GM08714 (cell line): ENCODE results near the gene PIGZ.

Experiments
- H3K4me3 ChIP-seq: fragments of 200-500 bp; sonication (Bioruptor generic); 2 replicates; pipeline ENCODE4 v1.5.1; 2014; ENCODE audit warnings: mild to moderate bottlenecking, low read length, inconsistent platforms
- ZNF274 ChIP-seq: IDR thresholded peaks from 2 replicates; pipeline ENCODE4 v1.6.1; 2012; ENCODE audit warnings: mild to moderate bottlenecking, low read depth, low read length

The PIGZ gene

DNA sequence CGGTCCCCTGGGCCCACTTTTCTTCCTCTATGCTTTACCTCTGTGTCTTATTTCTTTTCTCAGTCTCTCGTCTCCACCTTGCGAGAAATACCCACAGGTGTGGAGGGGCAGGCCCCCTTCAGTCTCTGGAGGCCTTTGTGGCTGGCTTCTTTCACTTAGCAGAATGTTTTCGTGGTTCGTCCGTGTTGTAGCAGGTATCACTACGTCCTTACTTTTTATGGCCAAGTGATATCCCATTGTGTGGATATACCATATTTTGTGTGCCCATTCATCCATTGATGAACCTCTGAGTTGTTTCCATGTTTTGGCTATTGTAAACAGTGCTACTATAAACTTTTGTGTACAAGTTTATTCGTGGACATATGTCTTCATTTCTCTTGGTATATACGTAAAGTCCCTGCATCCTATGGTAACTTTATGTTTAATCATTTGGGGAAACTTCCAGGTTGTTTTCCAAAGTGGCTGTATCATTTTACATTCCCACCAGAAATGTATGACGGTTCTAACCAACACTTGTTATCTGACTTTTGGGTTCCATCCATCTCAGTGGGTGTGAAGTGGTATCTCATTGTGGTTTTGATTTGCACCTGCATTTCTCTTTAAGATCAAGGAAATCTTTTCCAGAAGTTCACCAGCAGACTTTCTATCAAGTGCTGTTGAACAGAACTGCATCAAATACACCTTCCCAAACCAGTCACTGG, 5.6 kb downstream of the PIGZ start:
- no peak for TF ChIP-seq ZNF274
- H3K4me3 ChIP-seq: no peak overlapping the region

DNA sequence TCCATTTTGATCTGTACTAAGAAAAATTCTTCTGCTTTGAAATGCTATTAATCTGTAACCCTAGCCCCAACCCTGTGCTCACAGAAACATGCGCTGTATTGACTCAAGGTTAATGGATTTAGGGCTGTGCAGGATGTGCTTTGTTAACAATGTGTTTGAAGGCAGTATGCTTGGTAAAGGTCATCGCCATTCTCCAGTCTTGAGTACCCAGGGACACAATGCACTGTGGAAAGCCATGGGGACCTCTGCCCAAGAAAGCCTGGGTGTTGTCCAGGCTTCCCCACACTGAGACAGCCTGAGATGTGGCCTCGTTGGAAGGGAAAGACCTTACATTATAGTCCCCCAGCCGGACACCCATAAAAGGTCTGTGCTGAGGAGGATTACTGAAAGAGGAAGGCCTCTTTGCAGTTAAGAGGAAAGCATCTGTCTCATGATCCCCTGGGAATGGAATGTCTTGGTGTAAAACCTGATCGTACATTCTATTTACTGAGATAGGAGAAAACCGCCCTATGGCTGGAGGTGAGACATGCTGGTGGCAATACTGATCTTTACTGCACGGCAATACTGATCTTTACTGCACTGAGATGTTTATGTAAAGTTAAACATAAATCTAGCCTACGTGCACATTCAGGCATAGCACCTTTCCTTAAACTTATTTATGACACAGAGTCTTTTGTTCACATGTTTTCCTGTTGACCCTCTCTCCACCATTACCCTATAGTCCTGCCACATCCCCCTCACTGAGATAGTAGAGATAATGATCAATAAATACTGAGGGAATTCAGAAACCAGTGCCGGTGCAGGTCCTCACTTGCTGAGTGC, 6.3 kb downstream of the PIGZ start:
- H3K4me3 ChIP-seq: no peak overlapping the region
- no peak for TF ChIP-seq ZNF274

DNA sequence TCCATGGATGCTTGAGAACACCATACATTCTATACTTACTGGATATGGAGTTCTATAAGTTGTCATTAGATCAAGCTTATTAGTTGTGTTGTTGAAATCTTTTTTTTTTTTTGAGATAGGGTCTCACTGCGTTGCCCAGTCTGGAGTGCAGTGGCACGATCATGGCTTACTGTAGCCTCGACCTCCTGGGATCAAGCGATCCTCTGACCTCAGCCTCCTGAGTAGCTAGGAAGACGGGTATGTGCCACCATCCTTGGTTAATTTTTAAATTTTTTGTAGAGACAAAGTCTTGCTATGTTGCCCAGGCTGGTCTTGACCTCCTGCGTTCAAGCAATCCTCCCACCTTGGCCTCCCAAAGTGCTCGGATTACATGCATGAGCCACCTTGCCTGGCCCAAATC, 13.8 kb downstream of the PIGZ start:
- no peak overlapping the region for H3K4me3 ChIP-seq
- TF ChIP-seq ZNF274: no peak

DNA sequence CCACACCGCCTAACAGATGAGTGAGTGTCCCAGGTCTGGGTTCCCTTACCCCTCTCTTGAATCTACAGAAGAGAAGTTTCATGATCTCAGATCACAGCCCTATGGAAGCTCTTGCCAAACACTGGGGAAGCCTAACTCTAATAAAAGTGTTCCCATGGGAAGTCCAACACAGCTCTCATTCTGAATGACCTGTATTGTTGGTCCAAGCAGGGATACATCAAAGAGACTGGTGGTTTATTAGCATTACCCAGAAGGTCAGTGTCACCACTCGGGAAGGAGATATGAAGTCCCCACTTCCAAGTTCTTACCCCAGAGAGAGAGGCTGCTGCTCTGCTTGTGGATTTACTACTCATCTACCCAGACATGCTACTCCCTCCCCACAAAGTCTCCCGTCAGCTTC, 17.3 kb downstream of the PIGZ start:
- no peak for TF ChIP-seq ZNF274
- H3K4me3 ChIP-seq: no peak overlapping the region

DNA sequence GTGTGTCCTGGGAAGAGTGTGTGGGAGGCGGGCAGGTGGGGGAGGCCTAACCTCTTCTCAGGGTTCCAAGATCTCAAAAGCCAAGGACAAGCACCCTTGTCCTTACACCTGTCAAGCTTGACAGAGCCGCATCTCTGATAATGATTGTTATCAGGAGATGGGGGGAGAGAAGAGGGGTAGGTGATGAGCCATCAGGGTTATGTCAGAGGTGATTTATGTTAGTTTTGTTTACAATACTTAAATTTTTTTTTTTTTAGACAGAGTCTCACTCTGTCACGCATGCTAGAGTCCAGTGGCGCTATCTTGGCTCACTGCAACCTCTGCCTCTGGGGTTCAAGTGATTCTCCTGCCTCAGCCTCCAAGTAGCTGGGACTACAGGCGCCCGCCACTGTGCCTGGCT, 18.9 kb downstream of the PIGZ start:
- no peak for TF ChIP-seq ZNF274
- H3K4me3 ChIP-seq: no peak overlapping the region

GRCh38 chr3:196949285-196949619, 19.4 kb downstream of the PIGZ start:
- no peak for TF ChIP-seq ZNF274
- no peak overlapping the region for H3K4me3 ChIP-seq

GRCh38 chr3:196948442-196949284, 20.0 kb downstream of the PIGZ start:
- H3K4me3 ChIP-seq: no peak overlapping the region
- TF ChIP-seq ZNF274: no peak

DNA sequence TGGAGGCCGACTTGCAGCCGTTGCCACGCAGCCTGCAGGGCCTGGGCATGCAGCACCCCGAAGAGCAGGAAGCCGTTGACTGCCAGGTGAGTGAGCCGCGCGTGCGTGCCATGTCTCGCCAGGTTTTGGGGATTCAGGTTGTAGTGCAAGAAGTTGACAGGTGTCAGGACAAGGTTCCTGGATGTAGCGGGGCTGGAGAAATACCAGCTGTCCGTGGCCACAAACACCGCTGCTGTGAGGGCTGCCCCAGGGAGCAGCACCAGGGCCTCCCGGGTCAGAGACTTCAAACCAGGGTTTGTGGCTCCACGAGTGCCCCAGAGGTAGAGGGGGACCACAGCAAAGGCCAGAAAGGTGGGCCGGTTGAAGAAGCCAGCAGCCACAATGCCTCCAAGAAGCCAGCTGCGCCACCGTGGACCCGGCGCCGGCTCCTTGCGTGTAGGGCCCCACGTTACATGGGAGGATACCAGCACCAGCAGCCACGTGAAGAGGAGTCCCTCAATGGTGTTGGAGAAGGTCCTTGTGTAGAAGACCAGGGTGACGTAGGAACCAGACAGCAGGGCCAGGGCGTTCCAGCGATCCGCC, 20.7 kb downstream of the PIGZ start:
- TF ChIP-seq ZNF274: no peak
- H3K4me3 ChIP-seq: no peak overlapping the region

DNA sequence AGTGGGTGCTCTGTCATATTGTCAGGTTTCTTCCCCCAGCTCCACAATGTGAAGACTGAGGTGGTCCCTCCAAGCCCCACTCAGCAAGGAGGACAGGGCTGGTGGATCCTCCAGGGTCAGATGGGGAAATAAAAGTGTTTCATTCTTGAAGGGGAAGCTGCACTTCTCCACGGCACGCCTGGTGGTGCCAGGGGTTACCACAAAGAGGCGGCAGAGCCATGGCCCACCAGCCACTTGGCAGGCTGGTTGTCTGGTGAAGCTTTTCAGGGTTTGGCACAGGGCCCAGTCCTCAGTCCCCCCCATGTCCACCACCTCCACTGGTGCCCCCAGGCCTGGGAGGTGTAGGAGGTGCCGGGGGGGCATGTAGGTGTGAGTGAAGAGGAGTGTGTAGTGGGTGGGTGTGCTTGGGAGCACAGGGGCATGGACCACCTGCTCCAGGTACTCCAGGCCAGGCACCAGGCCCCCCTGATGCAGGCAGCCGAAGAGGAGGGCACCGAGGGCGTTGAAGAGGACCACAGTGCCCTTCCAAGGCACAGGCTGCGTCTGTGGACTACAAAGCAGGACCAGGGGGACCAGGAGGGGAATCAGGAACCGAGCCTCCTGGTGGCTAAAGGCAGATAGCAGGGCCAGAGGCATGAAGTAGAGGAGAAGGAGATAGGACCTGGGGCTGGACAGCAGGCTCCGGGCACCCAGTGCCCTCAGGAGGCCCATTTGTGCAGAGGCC, 21.3 kb downstream of the PIGZ start:
- H3K4me3 ChIP-seq: no peak overlapping the region
- no peak for TF ChIP-seq ZNF274

GRCh38 chr3:196944037-196944790, 24.4 kb downstream of the PIGZ start:
- H3K4me3 ChIP-seq: peak overlapping the region; percentile 98; the same call in 1 of the 2 replicates

DNA sequence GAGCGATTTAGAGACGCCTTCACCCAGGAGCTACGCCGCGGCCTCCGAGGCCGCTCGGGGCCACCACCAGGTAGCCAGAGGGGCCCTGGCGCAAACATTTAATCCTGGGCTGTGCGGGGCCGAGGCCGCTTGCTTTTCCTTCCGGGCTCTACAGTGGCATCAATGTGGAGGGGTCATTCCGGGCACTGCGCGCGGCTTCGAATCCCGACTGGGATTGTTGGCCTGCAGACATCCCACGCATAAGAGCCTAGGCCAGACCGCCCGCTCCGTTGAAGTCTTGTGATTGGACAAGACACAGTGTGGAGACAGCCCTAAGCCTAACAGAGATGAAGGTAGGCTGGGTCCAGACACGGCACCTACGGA, 25.7 kb downstream of the PIGZ start:
- peak overlapping the region; percentile 98 for H3K4me3 ChIP-seq
- TF ChIP-seq ZNF274: no peak

DNA sequence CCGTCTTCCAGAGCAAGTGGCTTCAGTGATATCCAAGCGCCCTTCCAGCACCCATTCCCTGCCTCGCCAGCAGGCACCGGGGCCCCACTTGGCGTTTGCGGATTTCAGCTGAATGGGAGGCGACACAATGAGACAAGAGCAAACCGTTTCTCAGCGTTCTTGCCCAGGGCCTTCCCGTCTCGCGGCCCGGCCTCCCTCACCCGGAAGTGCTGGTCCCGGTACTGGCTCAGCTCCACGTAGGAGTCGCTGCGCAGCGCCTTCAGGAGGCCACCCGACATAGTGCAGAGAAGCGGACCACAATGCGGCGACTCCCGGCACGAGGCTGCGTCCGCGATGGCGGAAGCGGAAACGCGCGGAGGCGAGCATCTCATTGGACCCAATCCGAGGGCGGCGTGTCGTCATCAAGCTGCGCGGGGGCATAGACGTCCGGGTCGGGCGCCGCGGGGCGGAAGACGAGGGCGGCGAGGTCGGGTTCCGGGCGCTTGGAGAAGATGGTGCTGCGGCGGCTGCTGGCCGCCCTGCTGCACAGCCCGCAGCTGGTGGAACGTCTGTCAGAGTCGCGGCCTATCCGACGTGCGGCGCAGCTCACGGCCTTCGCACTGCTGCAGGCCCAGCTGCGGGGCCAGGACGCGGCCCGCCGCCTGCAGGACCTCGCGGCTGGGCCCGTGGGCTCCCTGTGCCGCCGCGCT, 26.3 kb downstream of the PIGZ start, which contains the start of gene NCBP2:
Gene NCBP2 (minus strand): TSS at position 303 of the 689 bp plus-strand sequence. CDS start 25 bp downstream, at position 278.
- peak within 1 kb of the TSS; percentile 98 for H3K4me3 ChIP-seq
- no peak for TF ChIP-seq ZNF274
